HUDEP-2 (cell line): Measurements from ENCODE around the gene RPP40.
"Not testable (repeated sequence)": the region's sequence is repeated elsewhere in the genome, so short reads cannot be mapped to it uniquely, and the experiment has no call there.

ENCODE experiments used
- DNase-seq, 76 experiments: peaks; one replicate each; lab custom pipeline; 2025; ENCODE audit not compliant: unreplicated experiment in 76 of 76; lab: John Stamatoyannopoulos, UW

The RPP40 gene

GRCh38 chr6:5020142-5020541, 16.3 kb upstream of the RPP40 start:
- no peak for DNase-seq

GRCh38 chr6:5014072-5014561, 10.3 kb upstream of the RPP40 start:
- DNase-seq = no peak

- no peak for DNase-seq
Observed at GRCh38 chr6:5012519-5012918, 8.7 kb upstream of the RPP40 start.

GRCh38 chr6:5011346-5011745, 7.5 kb upstream of the RPP40 start:
- no peak for DNase-seq

GRCh38 chr6:5007531-5007930, 3.7 kb upstream of the RPP40 start:
- no peak for DNase-seq

- DNase-seq = no peak
Observed at GRCh38 chr6:5006222-5006621, 2.4 kb upstream of the RPP40 start.

- DNase-seq = not testable (repeated sequence)
Observed at GRCh38 chr6:5005038-5005433, 1.2 kb upstream of the RPP40 start.

- DNase-seq = peak in 11 of 76 experiments; percentile 8 to 58 (median 40)
Observed at GRCh38 chr6:5004373-5005037, 668 bp upstream of the RPP40 start.

GRCh38 chr6:4999586-4999985, 4.3 kb downstream of the RPP40 start:
- no peak for DNase-seq

GRCh38 chr6:4997862-4998261, 6.0 kb downstream of the RPP40 start:
- DNase-seq = no peak

GRCh38 chr6:4994741-4995140, 9.1 kb downstream of the RPP40 start:
- DNase-seq = no peak

GRCh38 chr6:4987432-4987831, 16.4 kb downstream of the RPP40 start:
- no peak for DNase-seq

- DNase-seq = no peak
Observed at GRCh38 chr6:4986999-4987398, 16.8 kb downstream of the RPP40 start.

GRCh38 chr6:4983322-4983721, 20.5 kb downstream of the RPP40 start:
- no peak for DNase-seq

GRCh38 chr6:4981761-4982160, 22.1 kb downstream of the RPP40 start:
- DNase-seq = no peak

- DNase-seq = no peak
Observed at GRCh38 chr6:4979426-4979825, 24.4 kb downstream of the RPP40 start.

GRCh38 chr6:4977468-4977867, 26.4 kb downstream of the RPP40 start:
- no peak for DNase-seq

GRCh38 chr6:4975506-4975905, 28.3 kb downstream of the RPP40 start:
- no peak for DNase-seq

- no peak for DNase-seq
Observed at GRCh38 chr6:4974962-4975361, 28.9 kb downstream of the RPP40 start.

- DNase-seq = no peak
Observed at GRCh38 chr6:4973982-4974745, 29.7 kb downstream of the RPP40 start.

- DNase-seq = no peak
Observed at GRCh38 chr6:4973415-4973814, 30.4 kb downstream of the RPP40 start.

- DNase-seq = no peak
Observed at GRCh38 chr6:4972438-4972837, 31.4 kb downstream of the RPP40 start.
